ENCODE measurements around the gene TRAPPC3.

TRAPPC3 gene

GRCh38 chr1:36155408-36156328, 6.4 kb upstream of the TRAPPC3 start, which contains the start of gene MAP7D1:
MAP7D1 (plus strand) TSS chr1:36156160; CDS start chr1:36156418, 258 bp downstream.
- H3K79me2 ChIP-seq (ENCODE audit: control insufficient read depth, insufficient read depth, low read length), result peaks cover 33% of the 10 kb centered on the region
- H3K4me3 ChIP-seq (ENCODE audit: low read length), result peak within 1 kb of the TSS; percentile 64
- H2BK15ac ChIP-seq (replicated peaks; ENCODE audit: low read depth), result no peak within 1 kb of the TSS
- H3K4ac ChIP-seq (ENCODE audit: low read depth, low read length), result peak within 1 kb of the TSS; percentile 99
- peak within 1 kb of the TSS; percentile 95 for H3K56ac ChIP-seq (ENCODE audit: low read length)
- H3K79me1 ChIP-seq (ENCODE audit: low read length), result peaks cover 21% of the 10 kb centered on the region
- H2AK5ac ChIP-seq (ENCODE audit: low read length), result peak within 1 kb of the TSS; percentile 9
- WGBS (ENCODE audit: extremely low coverage, insufficient coverage, low lambda C conversion rate), result no CpG with 5 or more reads among the region's 88 CpGs
- peak within 1 kb of the TSS; percentile 93 for H2BK120ac ChIP-seq (ENCODE audit: low read depth, low read length)
- peaks cover 2% of the 10 kb centered on the region for H3K36me3 ChIP-seq (ENCODE audit: control insufficient read depth, insufficient read depth, low read length)
- H3K23ac ChIP-seq (ENCODE audit: low read length), result peak within 1 kb of the TSS; percentile 84
- H3K18ac ChIP-seq (ENCODE audit: low read length), result peak within 1 kb of the TSS; percentile 98
- peak within 1 kb of the TSS; percentile 54 for H2BK5ac ChIP-seq (ENCODE audit: low read length)
- peak within 1 kb of the TSS; percentile 90 for H3K4me2 ChIP-seq (ENCODE audit: low read length)
- peak; percentile 82 for DNase-seq
- H3K9ac ChIP-seq (ENCODE audit: low read length), result peak within 1 kb of the TSS; percentile 95
- peak within 1 kb of the TSS; percentile 89 for H3K27ac ChIP-seq (ENCODE audit: low read depth, low read length)
- no peaks in the 10 kb centered on the region for H3K27me3 ChIP-seq (ENCODE audit: insufficient read depth, low read length, poor library complexity)
- no peak within 1 kb of the TSS for H4K8ac ChIP-seq (ENCODE audit: low read depth, low read length)
- H3K4me1 ChIP-seq (ENCODE audit: control insufficient read depth, low read depth, low read length), result peaks cover 21% of the 10 kb centered on the region
- H4K5ac ChIP-seq (ENCODE audit: low read length), result no peak within 1 kb of the TSS

DNA sequence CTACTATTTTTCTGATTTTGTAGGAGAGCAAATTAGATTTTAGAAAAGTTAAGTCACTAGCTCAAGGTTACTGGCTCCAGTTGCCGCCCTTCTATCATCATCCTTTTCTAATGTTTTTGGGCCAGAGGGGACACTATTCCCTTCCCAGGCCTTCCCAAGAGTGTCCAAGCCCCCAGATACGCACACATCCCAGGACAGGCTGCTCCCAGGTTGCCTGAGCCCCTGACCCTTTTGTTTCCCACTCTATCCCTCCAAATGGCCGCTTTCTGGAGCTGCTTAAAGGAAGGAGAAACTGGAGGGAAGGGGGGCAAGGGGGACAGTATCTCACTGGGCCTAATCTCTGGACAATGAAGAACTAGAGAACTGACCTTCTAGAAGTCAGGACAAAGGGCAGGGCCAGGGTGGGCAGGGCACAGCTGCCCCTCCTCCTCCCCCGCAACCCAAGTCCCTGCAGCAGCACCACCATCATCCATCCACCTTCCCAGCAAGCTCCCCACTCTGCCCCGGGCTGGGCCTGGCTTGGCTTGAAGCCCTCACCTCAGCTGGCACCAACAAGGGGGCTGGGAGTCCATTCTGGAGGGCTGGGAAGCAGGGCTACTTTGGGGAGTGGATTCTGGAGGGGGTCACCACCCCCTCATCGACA, 5.6 kb upstream of the TRAPPC3 start:
- H4K5ac ChIP-seq (ENCODE audit: low read length), result no peak overlapping the region
- no peak overlapping the region for H2BK15ac ChIP-seq (replicated peaks; ENCODE audit: low read depth)
- H3K56ac ChIP-seq (ENCODE audit: low read length), result peak overlapping the region; percentile 95
- peaks cover 2% of the 10 kb centered on the region for H3K36me3 ChIP-seq (ENCODE audit: control insufficient read depth, insufficient read depth, low read length)
- peak overlapping the region; percentile 98 for H3K18ac ChIP-seq (ENCODE audit: low read length)
- no peak overlapping the region for H2BK5ac ChIP-seq (ENCODE audit: low read length)
- peak overlapping the region; percentile 96 for H3K4ac ChIP-seq (ENCODE audit: low read depth, low read length)
- H3K27ac ChIP-seq (ENCODE audit: low read depth, low read length), result no peak overlapping the region
- peaks cover 15% of the 10 kb centered on the region for H3K79me1 ChIP-seq (ENCODE audit: low read length)
- no peak overlapping the region for H2BK120ac ChIP-seq (ENCODE audit: low read depth, low read length)
- no peak for DNase-seq
- no peak overlapping the region for H4K8ac ChIP-seq (ENCODE audit: low read depth, low read length)
- H3K4me2 ChIP-seq (ENCODE audit: low read length), result peak overlapping the region; percentile 90
- no CpG with 5 or more reads among the region's 6 CpGs for WGBS (ENCODE audit: extremely low coverage, insufficient coverage, low lambda C conversion rate)
- H3K9ac ChIP-seq (ENCODE audit: low read length), result peak overlapping the region; percentile 95
- no peaks in the 10 kb centered on the region for H3K27me3 ChIP-seq (ENCODE audit: insufficient read depth, low read length, poor library complexity)
- peaks cover 23% of the 10 kb centered on the region for H3K4me1 ChIP-seq (ENCODE audit: control insufficient read depth, low read depth, low read length)
- H3K4me3 ChIP-seq (ENCODE audit: low read length), result no peak overlapping the region
- no peak overlapping the region for H2AK5ac ChIP-seq (ENCODE audit: low read length)
- H3K23ac ChIP-seq (ENCODE audit: low read length), result peak overlapping the region; percentile 84
- H3K79me2 ChIP-seq (ENCODE audit: control insufficient read depth, insufficient read depth, low read length), result peaks cover 25% of the 10 kb centered on the region

DNA sequence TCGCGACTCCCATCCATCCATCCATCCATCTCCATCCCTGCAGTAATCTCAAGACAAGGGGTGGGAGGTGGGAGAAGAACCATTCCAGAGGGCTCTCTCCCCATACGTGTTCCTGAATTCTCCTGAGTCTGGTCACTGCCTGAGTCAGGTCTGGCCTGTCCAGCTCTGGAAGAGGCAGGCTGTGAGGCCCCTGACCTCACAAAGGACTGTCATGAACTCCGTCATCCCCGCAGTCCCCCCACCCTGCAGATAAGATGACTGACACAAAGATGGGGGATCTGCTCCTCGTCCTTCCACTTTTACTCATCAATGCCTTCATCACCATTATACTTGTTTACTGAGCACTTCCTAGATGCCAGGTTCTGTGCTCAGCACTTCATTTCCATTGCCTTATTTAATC, 5.0 kb upstream of the TRAPPC3 start:
- no peak overlapping the region for H3K4me3 ChIP-seq (ENCODE audit: low read length)
- DNase-seq, result no peak

GRCh38 chr1:36153476-36153875, 4.2 kb upstream of the TRAPPC3 start:
- Histone ChIP-seq H2BK5ac (ENCODE audit: low read length) (no peak overlapping the region), H3K56ac (ENCODE audit: low read length) (peak overlapping the region; percentile 20), H2AK5ac (ENCODE audit: low read length) (peak overlapping the region; percentile 54), H3K4me1 (ENCODE audit: control insufficient read depth, low read depth, low read length) (peaks cover 19% of the 10 kb centered on the region), H2BK15ac (replicated peaks; ENCODE audit: low read depth) (no peak overlapping the region), H3K4me2 (ENCODE audit: low read length) (no peak overlapping the region), H2BK120ac (ENCODE audit: low read depth, low read length) (no peak overlapping the region), H3K27me3 (ENCODE audit: insufficient read depth, low read length, poor library complexity) (no peaks in the 10 kb centered on the region), H3K4ac (ENCODE audit: low read depth, low read length) (no peak overlapping the region), H3K27ac (ENCODE audit: low read depth, low read length) (no peak overlapping the region), H3K18ac (ENCODE audit: low read length) (no peak overlapping the region), H3K23ac (ENCODE audit: low read length) (no peak overlapping the region), H3K4me3 (ENCODE audit: low read length) (no peak overlapping the region), H4K8ac (ENCODE audit: low read depth, low read length) (no peak overlapping the region), H3K36me3 (ENCODE audit: control insufficient read depth, insufficient read depth, low read length) (no peaks in the 10 kb centered on the region), H4K5ac (ENCODE audit: low read length) (no peak overlapping the region), H3K9ac (ENCODE audit: low read length) (no peak overlapping the region), H3K79me2 (ENCODE audit: control insufficient read depth, insufficient read depth, low read length) (peaks cover 14% of the 10 kb centered on the region), H3K79me1 (ENCODE audit: low read length) (peaks cover 6% of the 10 kb centered on the region)
- WGBS (ENCODE audit: extremely low coverage, insufficient coverage, low lambda C conversion rate), result no CpG with 5 or more reads among the region's 6 CpGs
- DNase-seq, result no peak

More for the DNA sequence above, 5.0 kb upstream of the TRAPPC3 start:
- no peak overlapping the region for H2BK120ac ChIP-seq (ENCODE audit: low read depth, low read length)
- H3K79me1 ChIP-seq (ENCODE audit: low read length), result peaks cover 9% of the 10 kb centered on the region
- H3K36me3 ChIP-seq (ENCODE audit: control insufficient read depth, insufficient read depth, low read length), result no peaks in the 10 kb centered on the region
- no peak overlapping the region for H3K18ac ChIP-seq (ENCODE audit: low read length)
- no CpG with 5 or more reads among the region's 6 CpGs for WGBS (ENCODE audit: extremely low coverage, insufficient coverage, low lambda C conversion rate)
- H4K8ac ChIP-seq (ENCODE audit: low read depth, low read length), result no peak overlapping the region
- H3K79me2 ChIP-seq (ENCODE audit: control insufficient read depth, insufficient read depth, low read length), result peaks cover 19% of the 10 kb centered on the region
- H2AK5ac ChIP-seq (ENCODE audit: low read length), result no peak overlapping the region
- no peak overlapping the region for H3K4me2 ChIP-seq (ENCODE audit: low read length)
- H3K27me3 ChIP-seq (ENCODE audit: insufficient read depth, low read length, poor library complexity), result no peaks in the 10 kb centered on the region
- no peak overlapping the region for H3K56ac ChIP-seq (ENCODE audit: low read length)
- no peak overlapping the region for H3K9ac ChIP-seq (ENCODE audit: low read length)
- H3K23ac ChIP-seq (ENCODE audit: low read length), result no peak overlapping the region
- H3K4ac ChIP-seq (ENCODE audit: low read depth, low read length), result no peak overlapping the region
- no peak overlapping the region for H3K27ac ChIP-seq (ENCODE audit: low read depth, low read length)
- peaks cover 20% of the 10 kb centered on the region for H3K4me1 ChIP-seq (ENCODE audit: control insufficient read depth, low read depth, low read length)
- no peak overlapping the region for H2BK5ac ChIP-seq (ENCODE audit: low read length)
- H2BK15ac ChIP-seq (replicated peaks; ENCODE audit: low read depth), result no peak overlapping the region
- no peak overlapping the region for H4K5ac ChIP-seq (ENCODE audit: low read length)

GRCh38 chr1:36151845-36152203, 2.5 kb upstream of the TRAPPC3 start:
- no peak overlapping the region for H2AK5ac ChIP-seq (ENCODE audit: low read length)
- H3K4me2 ChIP-seq (ENCODE audit: low read length), result no peak overlapping the region
- H3K27ac ChIP-seq (ENCODE audit: low read depth, low read length), result no peak overlapping the region
- no peak overlapping the region for H3K4ac ChIP-seq (ENCODE audit: low read depth, low read length)
- H3K36me3 ChIP-seq (ENCODE audit: control insufficient read depth, insufficient read depth, low read length), result no peaks in the 10 kb centered on the region
- no peak overlapping the region for H2BK5ac ChIP-seq (ENCODE audit: low read length)
- no peak overlapping the region for H3K9ac ChIP-seq (ENCODE audit: low read length)
- no peak overlapping the region for H2BK15ac ChIP-seq (replicated peaks; ENCODE audit: low read depth)
- H3K79me1 ChIP-seq (ENCODE audit: low read length), result no peaks in the 10 kb centered on the region
- peaks cover 14% of the 10 kb centered on the region for H3K4me1 ChIP-seq (ENCODE audit: control insufficient read depth, low read depth, low read length)
- no peaks in the 10 kb centered on the region for H3K79me2 ChIP-seq (ENCODE audit: control insufficient read depth, insufficient read depth, low read length)
- H3K4me3 ChIP-seq (ENCODE audit: low read length), result no peak overlapping the region
- no peak overlapping the region for H3K56ac ChIP-seq (ENCODE audit: low read length)
- H3K27me3 ChIP-seq (ENCODE audit: insufficient read depth, low read length, poor library complexity), result no peaks in the 10 kb centered on the region
- no peak overlapping the region for H4K8ac ChIP-seq (ENCODE audit: low read depth, low read length)
- no peak overlapping the region for H3K23ac ChIP-seq (ENCODE audit: low read length)
- no peak overlapping the region for H2BK120ac ChIP-seq (ENCODE audit: low read depth, low read length)
- no peak for DNase-seq
- no peak overlapping the region for H4K5ac ChIP-seq (ENCODE audit: low read length)
- no CpG with 5 or more reads among the region's 3 CpGs for WGBS (ENCODE audit: extremely low coverage, insufficient coverage, low lambda C conversion rate)
- no peak overlapping the region for H3K18ac ChIP-seq (ENCODE audit: low read length)

Measured in mesendoderm (in vitro differentiated cells).